ENCODE measurements around the gene PGA3.

DNA sequence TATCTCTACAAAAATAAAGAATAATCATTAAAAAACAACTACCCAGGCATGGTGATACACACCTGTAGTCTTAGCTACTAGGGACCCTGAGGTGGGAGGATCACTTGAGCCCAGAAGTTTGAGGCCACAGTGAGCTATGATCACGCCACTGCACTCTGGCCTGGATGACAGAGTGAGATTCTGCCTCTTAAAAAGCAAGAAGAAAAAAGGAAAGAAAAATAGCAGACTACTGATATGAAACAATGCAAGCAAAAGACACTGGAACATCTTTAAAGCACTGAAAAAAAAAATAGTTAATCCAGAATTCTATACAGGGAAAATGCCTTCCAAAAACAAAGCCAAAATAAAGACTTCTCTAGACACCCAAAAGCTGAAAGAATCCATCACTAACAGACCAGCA lies 48.0 kb upstream of the PGA3 start:
- no peak for TF ChIP-seq TARDBP (IDR thresholded peaks at IDR 0.05)
- TF ChIP-seq SP1 (IDR thresholded peaks at IDR 0.05): no peak
- TF ChIP-seq LEF1 (IDR thresholded peaks at IDR 0.05; ENCODE audit: borderline replicate concordance): no peak
- no peak for TF ChIP-seq BHLHE40 (IDR thresholded peaks at IDR 0.05; ENCODE audit: borderline replicate concordance)
- TF ChIP-seq NFRKB (IDR thresholded peaks at IDR 0.05): no peak
- no peak for TF ChIP-seq CTBP1 (IDR thresholded peaks at IDR 0.05; ENCODE audit: borderline replicate concordance)

Measured in HEK293T (cell line).